CD4-positive, alpha-beta T cell (primary cell): ENCODE results near the gene CLEC16A. TPM values are rescaled to one million over a fixed set of nuclear protein-coding genes. Genes with fewer than 3 reads are reported as not detected.

Source experiments
- ATAC-seq: fragments of 200-7000 bp; cut with Tn5 transposase; one replicate; pipeline ENCODE4 v1.10.0; 2022; ENCODE audit warnings: mild to moderate bottlenecking; ENCODE audit not compliant: poor library complexity
- CTCF ChIA-PET: fragments of 350-600 bp; sonication (Branson Sonifier 250); formaldehyde crosslinking; loops from one replicate; lab custom pipeline; 2021; ENCODE audit warnings: antibody characterized with exemption, inconsistent platforms; lab: Charles Lee
- POLR2A ChIA-PET: fragments of 350-600 bp; sonication (Branson Sonifier 250); formaldehyde crosslinking; loops from one replicate; lab custom pipeline; 2021; ENCODE audit warnings: antibody characterized with exemption, inconsistent platforms; lab: Charles Lee
- DNase-seq, 14 experiments: peaks; one replicate each; pipeline ENCODE4 v3.0.0-alpha.2; 2013 to 2020; ENCODE audit warnings: mixed read lengths in 2 of 14
- H3K27ac ChIP-seq, 2 donors: one replicate each; pipeline versions ENCODE4 v1.5.1 to v1.7.0; 2013; ENCODE audit warnings: low read length in 2 of 2, low read depth in 1 of 2, mild to moderate bottlenecking in 1 of 2
- H3K27me3 ChIP-seq, 2 experiments: 1 replicate in 1 of 2; 2 replicates in 1 of 2; pipeline versions ENCODE4 v1.6.1 to v1.7.0; 2013; ENCODE audit warnings: low read length in 2 of 2, control low read depth in 1 of 2, mild to moderate bottlenecking in 1 of 2, moderate library complexity in 1 of 2; ENCODE audit not compliant: insufficient read depth in 2 of 2, control insufficient read depth in 1 of 2
- H3K36me3 ChIP-seq: one replicate; pipeline ENCODE4 v1.6.1; 2013; ENCODE audit warnings: low read length, control low read depth; ENCODE audit not compliant: insufficient read depth
- H3K4me1 ChIP-seq: one replicate; pipeline ENCODE4 v1.6.1; 2013; ENCODE audit warnings: low read length, control low read depth; ENCODE audit not compliant: insufficient read depth
- H3K4me3 ChIP-seq: one replicate; pipeline ENCODE4 v1.5.1; 2013; ENCODE audit warnings: mild to moderate bottlenecking, low read length, moderate library complexity
- H3K9me3 ChIP-seq, 2 experiments: 1 replicate in 1 of 2; 2 replicates in 1 of 2; pipeline versions ENCODE4 v1.6.1 to v1.7.0; 2013; ENCODE audit warnings: low read length in 2 of 2, mild to moderate bottlenecking in 2 of 2, control low read depth in 1 of 2, moderate library complexity in 1 of 2; ENCODE audit not compliant: control insufficient read depth in 1 of 2, insufficient read depth in 1 of 2
- H3K27ac Mint-ChIP-seq: one replicate; pipeline ENCODE4 v1.8.0; 2020; ENCODE audit warnings: mixed read lengths
- H3K27me3 Mint-ChIP-seq: one replicate; pipeline ENCODE4 v1.8.0; 2021; ENCODE audit warnings: mixed read lengths
- H3K36me3 Mint-ChIP-seq: one replicate; pipeline ENCODE4 v1.8.0; 2021; ENCODE audit warnings: low read depth, mixed read lengths
- H3K4me1 Mint-ChIP-seq: one replicate; pipeline ENCODE4 v1.8.0; 2021; ENCODE audit warnings: low read depth, mixed read lengths
- H3K4me3 Mint-ChIP-seq: one replicate; pipeline ENCODE4 v1.8.0; 2020; ENCODE audit warnings: mild to moderate bottlenecking, mixed read lengths
- H3K9me3 Mint-ChIP-seq: one replicate; pipeline ENCODE4 v1.8.0; 2020; ENCODE audit warnings: mixed read lengths
- CTCF ChIP-seq: fragments of 200-600 bp; IDR thresholded peaks from one replicate; pipeline ENCODE4 v1.8.0; 2022; ENCODE audit warnings: antibody characterized with exemption, mild to moderate bottlenecking
- intact Hi-C, 2 experiments: fragments of 100-400 bp; cut with DNase I in 1 of 2; cut with micrococcal nuclease in 1 of 2; formaldehyde crosslinking; loops; one replicate each; pipeline versions ENCODE4 v1.15.1 to v1.9.0; 2023 to 2025; cut with DNase I, micrococcal nuclease
- total RNA-seq, 174 experiments: library from RNA in 2 of 174; stranded (reverse) in 2 of 174; gene quantifications; one replicate each; pipeline ENCODE4 v1.2.3 and lab custom pipeline; 2021 to 2026

CLEC16A gene
- total RNA-seq, 2 experiments from 2014 or later = 21.7 to 22.7 TPM

GRCh38 chr16:11059588-11059987 is 115.2 kb downstream of the CLEC16A start:
- no peaks in the 10 kb centered on the region for H3K27me3 ChIP-seq
- peaks cover 51% of the 10 kb centered on the region for H3K36me3 ChIP-seq
- H3K27me3 Mint-ChIP-seq = no peaks in the 10 kb centered on the region
- H3K36me3 Mint-ChIP-seq = peaks cover 71% of the 10 kb centered on the region
- H3K27ac Mint-ChIP-seq = no peak overlapping the region
- intact Hi-C loops = no loop called here
- no peaks in the 10 kb centered on the region for H3K9me3 ChIP-seq
- H3K9me3 Mint-ChIP-seq = no peaks in the 10 kb centered on the region
- no peak for TF ChIP-seq CTCF
- CTCF ChIA-PET = no interaction called here
- no peak overlapping the region for H3K4me3 ChIP-seq
- no peaks in the 10 kb centered on the region for H3K4me1 ChIP-seq
- POLR2A ChIA-PET = no interaction called here
- no peak overlapping the region for H3K27ac ChIP-seq
- peaks cover 5% of the 10 kb centered on the region for H3K4me1 Mint-ChIP-seq
- H3K4me3 Mint-ChIP-seq = no peak overlapping the region
- DNase-seq (no peak), ATAC-seq (no peak)

DNA sequence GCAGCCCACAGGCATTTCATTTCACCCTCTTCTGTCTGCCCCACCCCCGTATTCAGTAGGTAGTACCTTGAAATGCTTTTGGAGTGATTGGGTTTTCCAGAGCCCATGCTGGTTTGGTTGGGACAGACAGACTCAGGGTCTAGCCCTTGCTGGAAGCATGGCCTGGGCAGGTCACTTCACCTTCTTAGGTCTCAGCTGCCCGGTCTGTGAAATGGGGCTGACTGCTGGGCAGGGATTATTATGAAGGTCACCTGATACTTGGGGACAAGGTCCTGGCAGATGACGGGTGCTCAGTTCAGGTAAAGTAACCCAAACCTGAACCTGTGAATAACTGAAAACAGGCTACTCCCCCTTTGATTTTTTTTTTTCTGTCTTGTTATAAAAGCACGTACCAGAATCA is 116.0 kb downstream of the CLEC16A start:
- Histone ChIP-seq H3K4me1 (no peaks in the 10 kb centered on the region), H3K27ac (no peak overlapping the region), H3K4me3 (no peak overlapping the region), H3K36me3 (peaks cover 59% of the 10 kb centered on the region), H3K9me3 (no peaks in the 10 kb centered on the region), H3K27me3 (no peaks in the 10 kb centered on the region)
- intact Hi-C loops = no loop called here
- ChIA-PET CTCF (no interaction called here), POLR2A (no interaction called here)
- Mint-ChIP-seq H3K9me3 (no peaks in the 10 kb centered on the region), H3K4me3 (no peak overlapping the region), H3K27me3 (no peaks in the 10 kb centered on the region), H3K27ac (no peak overlapping the region), H3K4me1 (no peaks in the 10 kb centered on the region), H3K36me3 (peaks cover 71% of the 10 kb centered on the region)
- no peak for DNase-seq
- ATAC-seq = no peak
- no peak for TF ChIP-seq CTCF

- Mint-ChIP-seq H3K27me3 (no peaks in the 10 kb centered on the region), H3K36me3 (peaks cover 72% of the 10 kb centered on the region), H3K4me1 (no peaks in the 10 kb centered on the region), H3K4me3 (no peak overlapping the region), H3K27ac (no peak overlapping the region), H3K9me3 (no peaks in the 10 kb centered on the region)
- no peak overlapping the region for H3K27ac ChIP-seq
- ChIA-PET CTCF (no interaction called here), POLR2A (no interaction called here)
- H3K9me3 ChIP-seq = no peaks in the 10 kb centered on the region
- ATAC-seq = no peak
- peaks cover 63% of the 10 kb centered on the region for H3K36me3 ChIP-seq
- intact Hi-C loops = no loop called here
- no peaks in the 10 kb centered on the region for H3K4me1 ChIP-seq
- DNase-seq = no peak
- no peaks in the 10 kb centered on the region for H3K27me3 ChIP-seq
- TF ChIP-seq CTCF = no peak
- H3K4me3 ChIP-seq = no peak overlapping the region
Measured at GRCh38 chr16:11060842-11061241, 116.5 kb downstream of the CLEC16A start.
